SK-N-SH (cell line): Measurements from ENCODE around the gene BRD3.

Experiments used
- CTCF ChIP-seq: fragments of 200-600 bp; sonication (generic); IDR thresholded peaks from 2 replicates; pipeline ENCODE4 v1.6.1; 2017; ENCODE audit warnings: antibody characterized with exemption, mild to moderate bottlenecking, moderate library complexity
- NFIC ChIP-seq: IDR thresholded peaks from 2 replicates; pipeline ENCODE4 v1.4.0; 2012; ENCODE audit warnings: borderline replicate concordance
- PBX3 ChIP-seq: IDR thresholded peaks from 2 replicates; pipeline ENCODE4; 2012
- RCOR1 ChIP-seq: fragments of 150-350 bp; IDR thresholded peaks from 2 replicates; pipeline ENCODE4 v1.6.1; 2017; ENCODE audit warnings: antibody characterized with exemption, low read length
- TEAD4 ChIP-seq: IDR thresholded peaks from 2 replicates; pipeline ENCODE4 v1.4.0; 2012; ENCODE audit warnings: mild to moderate bottlenecking, borderline replicate concordance; ENCODE audit not compliant: insufficient read depth
- USF2 ChIP-seq: fragments of 150-350 bp; IDR thresholded peaks from 2 replicates; pipeline ENCODE4 v1.6.1; 2017; ENCODE audit warnings: antibody characterized with exemption, low read length, low read depth, borderline replicate concordance

GRCh38 chr9:133982971-133983720, 84.7 kb downstream of the BRD3 start:
- TF ChIP-seq PBX3 (no peak), USF2 (no peak), TEAD4 (no peak), RCOR1 (no peak), NFIC (no peak), CTCF (no peak)
